PFSK-1 (cell line): ENCODE measurements around the gene GNB5.

Source experiments
- FOXP2 ChIP-seq: optimal IDR thresholded peaks from 2 replicates; pipeline ENCODE3; 2011; ENCODE audit warnings: borderline replicate concordance, control low read depth, inconsistent platforms; ENCODE audit not compliant: insufficient read depth; ENCODE audit errors: extremely low read length, extremely low read depth
- POLR2AphosphoS5 ChIP-seq: IDR thresholded peaks from 2 replicates; pipeline ENCODE4 v1.6.1; 2012; ENCODE audit warnings: low read depth, mild to moderate bottlenecking, control low read depth, low read length, moderate library complexity
- REST ChIP-seq, 2 experiments: IDR thresholded peaks; 2 replicates each; pipeline versions ENCODE4 v1.6.1 to v1.8.0; 2011 to 2012; ENCODE audit warnings: low read depth in 2 of 2, low read length in 2 of 2, control low read depth in 1 of 2, inconsistent platforms in 1 of 2, mild to moderate bottlenecking in 1 of 2, moderate library complexity in 1 of 2; ENCODE audit not compliant: insufficient read depth in 1 of 2
- SIN3A ChIP-seq: IDR thresholded peaks from 2 replicates; pipeline ENCODE4 v1.6.1; 2012; ENCODE audit warnings: mild to moderate bottlenecking, low read length, moderate library complexity, borderline replicate concordance; ENCODE audit not compliant: insufficient read depth
- TAF1 ChIP-seq: IDR thresholded peaks from 2 replicates; pipeline ENCODE4 v1.6.1; 2012; ENCODE audit warnings: low read length, control low read depth, borderline replicate concordance; ENCODE audit not compliant: insufficient read depth

Gene GNB5

GRCh38 chr15:52144656-52145178, 46.5 kb downstream of the GNB5 start:
- no peak for TF ChIP-seq SIN3A

- no peak for TF ChIP-seq FOXP2
- TF ChIP-seq SIN3A: no peak
- TF ChIP-seq POLR2AphosphoS5: no peak
- no peak for TF ChIP-seq REST (IDR thresholded peaks at IDR 0.05; ENCODE audit: insufficient read depth in 1 of 2, low read depth in 2 of 2, low read length in 2 of 2)
- no peak for TF ChIP-seq TAF1
Measured at GRCh38 chr15:52143873-52144272, 47.3 kb downstream of the GNB5 start.

DNA sequence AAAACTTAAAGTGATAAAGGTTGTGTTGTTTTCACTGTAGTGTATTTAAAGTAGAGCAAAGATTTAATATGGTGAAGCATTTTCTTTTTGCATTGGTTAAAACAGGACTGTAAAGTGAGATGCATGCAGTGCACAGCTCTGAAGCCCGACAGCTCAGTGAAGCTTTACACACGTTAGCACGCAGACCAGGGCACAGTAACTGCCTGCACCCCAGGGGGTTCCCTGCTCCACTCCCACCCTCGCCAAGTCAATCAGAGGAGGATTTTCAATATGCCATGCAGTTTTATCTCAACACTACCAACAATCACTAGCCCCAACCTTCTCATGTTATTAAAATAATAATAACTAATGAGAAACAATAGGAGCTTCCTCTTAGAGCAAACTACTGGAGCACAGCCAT, 50.5 kb downstream of the GNB5 start:
- TF ChIP-seq TAF1: no peak
- TF ChIP-seq FOXP2: no peak
- TF ChIP-seq POLR2AphosphoS5: no peak

DNA sequence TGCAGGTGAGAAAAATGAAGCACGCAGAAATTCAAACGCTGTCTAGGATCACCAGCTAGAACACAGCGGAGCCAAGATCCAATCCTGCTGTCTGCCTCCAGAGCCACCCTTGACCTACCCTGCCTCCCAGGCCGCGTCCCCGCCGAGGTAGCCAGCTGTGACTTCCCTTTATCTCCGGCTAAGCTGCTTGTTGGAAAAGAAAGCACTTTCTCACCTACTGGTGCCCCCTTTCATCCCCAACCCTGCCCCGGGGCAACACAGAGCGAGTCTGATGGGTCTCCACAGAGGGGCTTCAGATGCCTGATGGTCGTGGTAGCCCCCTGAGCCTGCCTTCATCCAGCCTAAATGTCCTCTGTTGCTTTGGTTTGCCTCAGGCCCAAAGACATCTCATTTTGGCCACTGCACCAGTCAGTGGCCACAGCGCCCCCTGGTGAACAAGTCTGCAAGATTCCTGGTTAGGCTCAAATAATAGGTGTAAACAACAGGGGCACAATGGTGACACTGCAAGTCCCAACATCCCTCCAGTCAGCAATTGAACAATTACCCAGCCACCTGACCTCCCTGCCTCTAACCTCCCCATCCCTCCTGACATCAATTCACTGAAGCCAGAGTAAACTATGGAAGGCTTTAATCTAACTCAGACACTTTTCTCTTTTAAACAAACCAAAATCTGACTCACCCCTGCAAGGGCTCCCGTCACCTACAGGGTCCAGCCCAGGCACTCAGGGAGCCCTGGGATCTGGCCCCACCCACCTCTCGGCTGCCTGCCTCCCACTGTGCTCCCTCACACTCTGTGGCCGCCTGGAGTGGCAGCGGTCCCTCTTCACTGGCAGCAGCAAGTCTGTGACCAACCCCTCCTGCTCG, 51.4 kb downstream of the GNB5 start:
- TF ChIP-seq REST (IDR thresholded peaks at IDR 0.05; ENCODE audit: insufficient read depth in 1 of 2, low read depth in 2 of 2, low read length in 2 of 2): no peak
- no peak for TF ChIP-seq POLR2AphosphoS5
- no peak for TF ChIP-seq TAF1
- TF ChIP-seq FOXP2: peak; percentile 63
- no peak for TF ChIP-seq SIN3A

- TF ChIP-seq TAF1 (no peak), FOXP2 (no peak), REST (IDR thresholded peaks at IDR 0.05; ENCODE audit: insufficient read depth in 1 of 2, low read depth in 2 of 2, low read length in 2 of 2) (no peak), POLR2AphosphoS5 (no peak), SIN3A (no peak)
Measured at GRCh38 chr15:52137432-52138357, 53.5 kb downstream of the GNB5 start.

- TF ChIP-seq SIN3A: no peak
- no peak for TF ChIP-seq TAF1
- TF ChIP-seq FOXP2: no peak
- TF ChIP-seq REST (IDR thresholded peaks at IDR 0.05; ENCODE audit: insufficient read depth in 1 of 2, low read depth in 2 of 2, low read length in 2 of 2): no peak
- no peak for TF ChIP-seq POLR2AphosphoS5
Measured at GRCh38 chr15:52136442-52136980, 54.7 kb downstream of the GNB5 start.
